A204.1 (cell line): ENCODE measurements around the gene TGFBI.
"Not testable (repeated sequence)": the region's sequence is repeated elsewhere in the genome, so short reads cannot be mapped to it uniquely, and the experiment has no call there.

ENCODE experiments used
- FAIRE-seq: peaks from 2 replicates; lab custom pipeline; 2012; peaks lifted over from hg19 to GRCh38; lab: Jason Lieb, UNC

The TGFBI gene

GRCh38 chr5:136027311-136027710 lies 1.5 kb upstream of the TGFBI start:
- no peak for FAIRE-seq

GRCh38 chr5:136028090-136028489 lies 698 bp upstream of the TGFBI start:
- no peak for FAIRE-seq

GRCh38 chr5:136030252-136030651 lies 1.5 kb downstream of the TGFBI start:
- FAIRE-seq: no peak

- FAIRE-seq: no peak
Observed at GRCh38 chr5:136030956-136031611, 2.3 kb downstream of the TGFBI start.

DNA sequence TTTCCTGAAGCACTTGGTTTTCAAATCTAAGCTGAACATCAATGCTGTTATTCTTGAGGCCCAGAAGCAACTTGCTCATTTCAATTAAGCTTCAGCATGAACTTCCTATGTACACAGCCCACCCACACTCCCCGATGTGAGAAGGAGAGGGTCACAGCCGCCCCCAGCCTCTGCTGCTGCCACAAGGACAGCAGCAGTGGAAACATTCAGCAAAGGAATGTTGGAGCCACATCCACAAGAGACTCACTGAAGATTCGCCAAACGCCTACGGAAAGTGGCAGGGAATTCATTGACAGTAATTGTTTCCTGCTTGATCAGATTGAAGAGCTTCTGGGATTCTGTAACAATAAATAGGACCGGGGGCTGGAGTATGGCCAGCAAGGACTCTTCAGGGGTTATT lies 2.9 kb downstream of the TGFBI start:
- FAIRE-seq: no peak

DNA sequence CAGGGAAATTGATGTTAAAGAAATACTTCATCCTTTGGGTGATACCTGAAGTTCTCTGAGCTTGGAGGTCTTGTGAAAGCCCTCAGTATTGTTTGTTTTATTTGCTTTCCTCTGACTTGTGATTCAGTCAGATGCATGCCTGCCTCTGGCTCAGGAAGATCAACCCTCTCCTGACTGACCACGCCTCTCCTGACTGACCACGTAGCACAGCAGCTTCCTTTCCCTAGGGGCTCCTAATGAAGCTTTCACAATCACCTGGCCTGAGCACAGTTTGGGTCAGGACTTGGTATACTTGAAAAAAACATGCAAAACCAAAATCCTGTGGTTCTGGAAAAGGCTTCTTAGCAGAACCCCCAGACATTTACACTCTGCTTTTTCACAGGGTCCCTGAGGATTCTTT lies 3.8 kb downstream of the TGFBI start:
- no peak for FAIRE-seq

GRCh38 chr5:136033234-136033633 lies 4.4 kb downstream of the TGFBI start:
- FAIRE-seq: no peak

GRCh38 chr5:136033848-136034247 lies 5.1 kb downstream of the TGFBI start:
- no peak for FAIRE-seq

DNA sequence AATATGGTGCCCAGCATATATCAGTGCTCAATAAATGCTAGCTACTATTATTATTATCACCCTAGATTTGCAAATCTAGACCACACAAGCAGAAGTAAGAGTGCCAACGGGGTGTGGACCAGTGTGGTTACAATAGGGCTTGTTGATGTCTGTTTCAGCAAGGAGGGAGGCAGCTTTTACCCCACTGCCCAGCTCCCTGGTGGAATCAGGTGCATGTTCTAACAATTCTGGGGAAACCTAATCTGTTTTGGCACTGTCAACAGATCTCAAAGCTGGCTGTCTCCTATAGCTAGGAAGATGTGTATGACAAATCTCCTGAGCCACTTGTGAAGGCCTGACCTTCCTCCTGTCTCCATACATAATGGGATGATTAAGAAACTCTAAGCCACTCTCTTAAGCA lies 5.7 kb downstream of the TGFBI start:
- FAIRE-seq: no peak

GRCh38 chr5:136034984-136035383 lies 6.2 kb downstream of the TGFBI start:
- FAIRE-seq: no peak

GRCh38 chr5:136035837-136036236 lies 7.0 kb downstream of the TGFBI start:
- FAIRE-seq: no peak

GRCh38 chr5:136036293-136036911 lies 7.6 kb downstream of the TGFBI start:
- no peak for FAIRE-seq

GRCh38 chr5:136037001-136037705 lies 8.4 kb downstream of the TGFBI start:
- FAIRE-seq: no peak

DNA sequence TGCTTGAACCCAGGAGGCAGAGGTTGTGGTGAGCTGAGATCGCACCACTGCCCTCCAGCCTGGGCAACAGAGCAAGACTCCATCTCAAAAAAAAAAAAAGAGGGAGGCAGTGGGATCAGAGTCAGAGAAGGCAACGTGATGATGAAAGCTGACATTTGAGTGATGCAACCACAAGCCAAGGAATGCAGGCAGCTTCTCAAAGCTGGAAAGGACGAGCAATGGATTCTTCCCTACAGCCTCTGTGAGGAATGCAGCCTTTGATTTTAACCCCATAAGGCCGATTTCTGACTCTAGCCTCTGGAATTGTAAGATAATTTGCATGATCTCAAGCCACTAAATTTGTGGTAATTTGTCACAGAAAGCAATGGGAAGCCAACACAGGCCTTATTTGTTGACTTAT lies 9.8 kb downstream of the TGFBI start:
- FAIRE-seq: no peak

GRCh38 chr5:136039202-136039601 lies 10.4 kb downstream of the TGFBI start:
- no peak for FAIRE-seq

DNA sequence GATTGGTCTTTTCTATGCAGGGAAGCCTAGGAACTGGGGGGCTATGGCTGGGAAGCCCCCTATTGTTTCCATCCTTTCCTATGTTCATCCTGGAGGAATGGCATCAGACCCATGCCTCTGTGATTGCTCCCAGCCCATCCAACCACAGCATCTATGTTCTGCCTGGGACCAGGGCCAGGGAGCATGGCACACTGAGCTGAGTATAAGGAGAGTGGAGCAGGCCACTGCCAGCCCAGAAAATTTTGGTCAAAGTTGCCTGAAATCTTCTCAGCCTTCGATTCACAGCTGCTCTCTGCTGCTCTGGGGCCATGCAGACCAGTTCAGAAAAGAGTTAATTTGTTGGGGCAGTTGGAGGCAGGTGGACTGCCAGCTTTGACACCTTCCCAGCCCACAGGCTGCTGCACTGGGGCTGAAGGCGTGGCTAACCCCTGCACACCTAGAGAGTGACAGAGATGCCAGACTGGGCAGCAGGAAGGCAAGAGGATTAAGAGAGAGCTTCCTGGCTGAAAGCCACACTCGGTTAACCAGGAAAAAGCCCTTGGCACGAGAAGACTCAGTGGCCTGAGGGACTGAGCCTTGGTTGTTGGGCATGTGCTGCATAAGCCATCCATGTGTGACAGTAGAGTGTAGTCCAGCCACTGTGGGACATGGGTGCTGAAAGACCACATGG lies 12.1 kb downstream of the TGFBI start:
- no peak for FAIRE-seq

GRCh38 chr5:136042156-136042555 lies 13.4 kb downstream of the TGFBI start:
- FAIRE-seq: no peak

GRCh38 chr5:136042665-136043121 lies 13.9 kb downstream of the TGFBI start:
- FAIRE-seq: no peak

- FAIRE-seq: no peak
Observed at GRCh38 chr5:136043551-136043950, 14.8 kb downstream of the TGFBI start.

DNA sequence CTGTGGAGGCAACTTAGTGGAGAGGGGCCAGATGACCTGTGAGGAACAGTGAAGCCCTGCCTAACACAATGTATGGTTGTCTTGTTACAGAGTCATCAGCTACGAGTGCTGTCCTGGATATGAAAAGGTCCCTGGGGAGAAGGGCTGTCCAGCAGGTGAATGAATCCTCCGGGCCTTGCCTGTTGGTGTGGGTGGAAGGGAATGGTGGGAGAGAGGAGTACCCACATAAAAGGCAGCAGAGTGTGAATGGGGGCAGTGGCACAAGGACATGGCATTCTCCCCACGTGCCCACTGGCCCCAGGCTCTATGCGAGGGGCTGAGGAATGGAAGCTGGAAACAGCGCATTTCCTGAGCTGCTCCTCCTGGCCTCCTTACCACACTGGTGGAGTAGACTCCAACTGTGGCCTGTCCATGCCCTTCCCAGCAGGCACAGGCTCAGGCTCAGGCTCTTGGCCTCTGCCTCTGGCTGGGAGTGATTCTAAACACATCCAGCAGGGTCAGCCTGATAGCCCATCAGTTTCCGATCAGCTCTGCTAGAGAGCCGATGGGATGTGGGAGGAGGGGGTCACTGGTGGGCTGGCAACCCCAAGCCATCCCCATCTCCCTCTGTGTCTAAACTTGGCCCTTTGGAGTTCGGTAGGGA lies 15.3 kb downstream of the TGFBI start:
- FAIRE-seq: no peak

GRCh38 chr5:136045026-136045425 lies 16.2 kb downstream of the TGFBI start:
- FAIRE-seq: not testable (repeated sequence)

DNA sequence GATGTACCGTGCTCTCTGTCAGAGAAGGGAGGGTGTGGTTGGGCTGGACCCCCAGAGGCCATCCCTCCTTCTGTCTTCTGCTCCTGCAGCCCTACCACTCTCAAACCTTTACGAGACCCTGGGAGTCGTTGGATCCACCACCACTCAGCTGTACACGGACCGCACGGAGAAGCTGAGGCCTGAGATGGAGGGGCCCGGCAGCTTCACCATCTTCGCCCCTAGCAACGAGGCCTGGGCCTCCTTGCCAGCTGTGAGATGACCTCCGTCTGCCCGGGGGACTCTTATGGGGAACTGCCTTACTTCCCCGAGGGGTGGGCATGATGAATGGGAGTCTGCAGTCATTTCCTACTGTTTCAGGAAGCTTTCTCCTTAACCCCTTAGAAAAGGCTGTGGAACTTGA lies 17.5 kb downstream of the TGFBI start:
- no peak for FAIRE-seq

GRCh38 chr5:136047858-136048257 lies 19.1 kb downstream of the TGFBI start:
- no peak for FAIRE-seq
